Astrocyte of the spinal cord (primary cell): ENCODE measurements around the gene UIMC1.

Experiments used
- DNase-seq: peaks from one replicate; pipeline ENCODE4 v3.0.0; 2011; ENCODE audit warnings: low read depth, low spot score
- H3K4me3 ChIP-seq: 2 replicates; pipeline ENCODE4 v1.5.1; 2011; ENCODE audit warnings: low read depth, mild to moderate bottlenecking, low read length, moderate library complexity
- CTCF ChIP-seq: IDR thresholded peaks from 2 replicates; pipeline ENCODE4 v1.5.1; 2012; ENCODE audit warnings: low read depth, mild to moderate bottlenecking, low read length, inconsistent platforms
- in situ Hi-C: cut with HindIII; loops from 2 replicates; pipeline ENCODE4 v1.10.0; 2017; ENCODE audit warnings: low sequenced_read_pairs

The UIMC1 gene

GRCh38 chr5:176902911-176903664, 103.5 kb downstream of the UIMC1 start:
- in situ Hi-C loops, result no loop called here
- DNase-seq, result no peak
- TF ChIP-seq CTCF, result no peak
- H3K4me3 ChIP-seq, result no peak overlapping the region

- no peak for DNase-seq
- in situ Hi-C loops, result no loop called here
- TF ChIP-seq CTCF, result no peak
- H3K4me3 ChIP-seq, result no peak overlapping the region
These were observed 104.3 kb downstream of the UIMC1 start for GRCh38 chr5:176902102-176902814.

- no peak for TF ChIP-seq CTCF
- DNase-seq, result no peak
- in situ Hi-C loops, result no loop called here
- H3K4me3 ChIP-seq, result no peak overlapping the region
These were observed 105.1 kb downstream of the UIMC1 start for GRCh38 chr5:176901260-176902101.

GRCh38 chr5:176900780-176901204, 105.8 kb downstream of the UIMC1 start:
- in situ Hi-C loops, result no loop called here
- no peak overlapping the region for H3K4me3 ChIP-seq
- TF ChIP-seq CTCF, result no peak
- no peak for DNase-seq

GRCh38 chr5:176899946-176900779, 106.4 kb downstream of the UIMC1 start:
- DNase-seq, result no peak
- no peak overlapping the region for H3K4me3 ChIP-seq
- in situ Hi-C loops, result no loop called here

More at GRCh38 chr5:176899946-176900779, 106.4 kb downstream of the UIMC1 start:
- no peak for TF ChIP-seq CTCF
